SIG-M5 treated with dmso at 0.1 percent for 504 hours (cell line): Measurements from ENCODE around the gene PTPRR.

Experiments
- DNase-seq: peaks from one replicate; lab custom pipeline; 2025; ENCODE audit not compliant: unreplicated experiment; lab: John Stamatoyannopoulos, UW

PTPRR gene

DNA sequence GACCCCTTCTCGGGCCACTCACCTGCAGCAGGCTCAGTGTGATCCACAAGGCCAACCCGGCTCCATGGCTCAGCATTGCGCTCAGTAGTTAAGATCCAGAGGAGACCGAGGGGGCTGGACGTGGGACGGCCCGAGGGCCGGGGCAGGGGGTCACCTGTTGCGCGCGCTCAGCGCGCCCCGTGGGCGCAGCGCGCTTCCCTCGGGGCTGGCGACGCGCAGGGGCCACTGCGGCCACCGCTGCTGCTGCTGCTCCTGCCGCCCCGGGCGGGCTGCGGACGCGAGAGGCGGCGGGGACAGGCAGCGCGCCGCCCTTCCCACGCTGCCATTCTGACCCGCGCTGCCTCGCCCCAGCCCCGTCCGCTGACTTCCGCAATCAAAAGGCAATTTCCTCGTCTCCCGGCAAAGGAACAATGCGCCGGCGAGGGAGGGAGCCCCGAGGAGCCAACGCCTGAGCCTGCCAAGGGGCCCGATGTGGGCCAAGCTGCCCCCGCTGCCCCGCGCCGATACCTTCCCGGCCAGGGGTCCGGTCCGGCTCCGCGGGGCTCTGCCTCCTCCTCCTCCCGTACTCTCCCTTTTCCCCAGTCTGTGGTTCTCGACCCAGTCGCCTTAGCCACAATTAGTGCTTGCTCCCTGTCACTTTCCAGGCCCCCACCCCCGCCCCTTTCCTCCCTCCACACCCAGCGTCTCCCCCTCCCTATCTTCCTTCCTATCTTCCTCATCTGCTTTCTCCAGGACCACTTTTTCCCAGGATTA, 310.6 kb downstream of the PTPRR start:
- DNase-seq, result no peak

GRCh38 chr12:70609203-70609602, 311.3 kb downstream of the PTPRR start:
- DNase-seq, result no peak

DNA sequence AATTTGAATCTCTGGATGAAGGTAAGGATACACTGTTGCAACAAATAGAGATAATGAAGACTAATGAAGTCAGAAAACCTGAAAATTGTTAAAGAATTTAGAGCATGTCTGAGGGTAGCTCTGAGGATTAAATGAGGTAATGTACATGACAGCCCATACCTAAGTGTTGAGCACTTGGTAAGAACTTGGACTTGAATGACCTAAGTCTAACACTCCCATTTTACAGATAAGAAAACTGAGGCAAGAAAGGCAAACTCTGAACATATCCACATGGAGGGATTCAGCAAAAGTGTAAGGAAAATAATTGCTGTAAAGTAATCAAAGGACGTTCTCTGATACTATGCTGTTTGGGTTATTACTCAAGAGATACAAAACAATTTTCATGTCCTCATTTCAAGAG, 312.4 kb downstream of the PTPRR start:
- DNase-seq, result no peak

- no peak for DNase-seq
Observed at GRCh38 chr12:70607107-70607506, 313.4 kb downstream of the PTPRR start.

DNA sequence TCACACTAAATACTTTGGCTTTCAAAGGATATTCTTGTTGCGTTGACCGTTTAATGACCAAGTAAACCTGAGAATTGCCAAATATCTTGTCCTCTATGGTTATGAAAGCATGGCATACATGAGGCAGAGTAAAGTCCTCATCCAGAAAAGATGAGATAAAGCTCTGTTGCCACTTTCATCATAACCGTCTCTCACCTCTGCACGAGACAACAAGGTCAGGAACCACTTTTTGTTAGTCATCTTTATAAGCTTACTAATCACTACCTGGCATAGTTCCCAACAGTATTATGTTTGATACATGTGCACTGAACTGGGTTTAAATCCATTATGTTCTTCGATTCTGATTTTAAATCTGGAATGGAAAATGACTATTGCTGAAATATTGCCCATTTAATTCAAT, 314.6 kb downstream of the PTPRR start:
- DNase-seq, result no peak

- DNase-seq, result no peak
Observed at GRCh38 chr12:70604662-70605061, 315.9 kb downstream of the PTPRR start.

DNA sequence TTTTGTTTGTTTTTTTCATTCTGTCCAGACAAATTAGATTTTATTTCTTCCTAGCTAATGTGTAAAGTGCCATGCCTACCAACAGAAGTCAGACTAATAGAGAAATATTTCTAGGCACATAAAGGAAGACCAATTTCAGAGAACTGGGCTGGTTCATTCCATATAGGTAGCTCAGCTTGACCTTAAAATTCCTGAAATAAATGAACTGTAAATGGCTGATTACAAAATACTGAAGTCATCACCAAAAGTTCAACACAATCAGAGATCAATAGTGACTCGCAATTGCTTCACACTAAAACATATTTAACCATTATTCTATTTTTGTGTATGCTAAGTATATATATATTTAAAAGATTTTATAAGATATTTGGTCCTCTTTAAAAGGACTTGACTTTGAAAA, 317.5 kb downstream of the PTPRR start:
- DNase-seq, result no peak

DNA sequence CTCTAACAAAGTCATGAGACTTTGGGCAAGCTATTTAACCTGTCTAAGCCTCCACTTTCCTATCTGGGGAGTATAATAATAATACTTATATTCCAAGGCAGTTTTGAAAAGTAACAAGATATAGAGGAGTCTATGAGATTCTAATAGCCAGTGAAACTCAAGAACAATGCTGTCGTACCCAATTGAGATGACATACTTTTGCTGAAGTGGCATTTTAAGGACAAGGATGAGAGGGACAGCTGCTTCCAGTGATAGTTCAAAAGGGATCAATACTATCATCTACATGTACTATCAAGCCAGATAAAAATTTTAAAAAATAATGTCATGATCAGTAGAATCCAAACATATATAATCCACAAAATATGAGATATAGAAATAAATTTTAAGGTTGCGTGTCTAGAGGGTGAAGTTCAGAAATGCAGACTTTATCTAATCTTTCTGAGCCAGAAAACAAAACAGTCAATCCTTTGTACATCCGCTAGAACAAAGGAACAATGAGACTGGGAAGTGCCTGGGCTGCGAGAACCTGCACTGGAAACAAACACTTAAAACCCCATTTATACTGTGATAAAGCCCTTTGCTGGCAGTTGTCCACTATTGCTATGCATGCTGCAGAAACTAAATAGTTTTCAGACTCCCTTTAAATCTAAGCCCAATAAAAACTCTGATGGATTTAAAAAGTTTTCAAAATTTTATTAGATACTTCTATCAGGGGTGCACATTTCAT, 321.9 kb downstream of the PTPRR start:
- DNase-seq, result no peak

GRCh38 chr12:70592664-70593063, 327.9 kb downstream of the PTPRR start:
- no peak for DNase-seq

GRCh38 chr12:70590549-70591226, 329.9 kb downstream of the PTPRR start:
- no peak for DNase-seq

DNA sequence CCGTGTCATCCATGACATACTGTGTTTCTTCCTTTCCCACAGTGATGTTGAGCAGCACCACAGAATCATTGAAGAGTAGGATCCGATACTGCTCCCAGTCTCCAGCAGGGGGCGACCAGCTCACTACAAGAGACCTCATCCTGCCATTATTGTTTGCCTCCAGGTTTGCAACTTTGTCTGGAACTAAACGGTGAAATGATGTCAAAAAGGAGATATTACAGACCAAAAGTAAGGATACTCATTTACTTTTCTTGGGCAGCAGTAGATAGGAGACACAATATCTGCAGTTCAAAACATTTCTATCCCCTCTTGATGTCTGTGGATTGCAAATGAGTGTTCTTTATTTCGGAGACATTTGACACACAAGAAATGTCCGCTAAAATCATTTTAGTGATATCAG, 330.5 kb downstream of the PTPRR start:
- peak; percentile 39 for DNase-seq
